Neuronal stem cell (in vitro differentiated cells): Measurements from ENCODE around the gene TYW1B.
"Not testable (repeated sequence)": the region's sequence is repeated elsewhere in the genome, so short reads cannot be mapped to it uniquely, and the experiment has no call there.

ENCODE experiments used
- DNase-seq: peaks from one replicate; pipeline ENCODE4 v3.0.0-alpha.2; 2013; ENCODE audit warnings: low spot score
- H2AFZ ChIP-seq: one replicate; pipeline ENCODE4 v1.6.1; 2013; ENCODE audit warnings: mild to moderate bottlenecking, low read length, inconsistent platforms
- H2AK5ac ChIP-seq: 2 replicates; pipeline ENCODE4 v1.6.1; 2013; ENCODE audit warnings: low read depth, mild to moderate bottlenecking, inconsistent platforms, low read length, moderate library complexity, mixed read lengths
- H2BK120ac ChIP-seq: 2 replicates; pipeline ENCODE4 v1.6.1; 2013; ENCODE audit warnings: low read depth, mild to moderate bottlenecking, inconsistent platforms, low read length, moderate library complexity, mixed read lengths
- H2BK12ac ChIP-seq: one replicate; pipeline ENCODE4 v1.6.1; 2013; ENCODE audit warnings: low read length, inconsistent platforms
- H2BK15ac ChIP-seq: 2 replicates; pipeline ENCODE4 v1.6.1; 2013; ENCODE audit warnings: mild to moderate bottlenecking, low read length, inconsistent platforms, mixed read lengths
- H2BK5ac ChIP-seq: one replicate; pipeline ENCODE4 v1.6.1; 2013; ENCODE audit warnings: inconsistent platforms, mild to moderate bottlenecking, low read length, moderate library complexity
- H3K14ac ChIP-seq: one replicate; pipeline ENCODE4 v1.6.1; 2013; ENCODE audit warnings: low read length, inconsistent platforms
- H3K18ac ChIP-seq: 2 replicates; pipeline ENCODE4 v1.6.1; 2013; ENCODE audit warnings: low read length, inconsistent platforms
- H3K23ac ChIP-seq: 2 replicates; pipeline ENCODE4 v1.6.1; 2013; ENCODE audit warnings: low read depth, mild to moderate bottlenecking, mixed read lengths, low read length, inconsistent platforms; ENCODE audit not compliant: poor library complexity
- H3K27ac ChIP-seq: replicated peaks from 3 replicates; pipeline ENCODE4 v1.5.1; 2013; ENCODE audit warnings: low read length, inconsistent platforms
- H3K27me3 ChIP-seq, 3 experiments: 2 replicates each; pipeline ENCODE4 v1.6.1; 2013; ENCODE audit warnings: low read length in 3 of 3, mild to moderate bottlenecking in 2 of 3, inconsistent platforms in 1 of 3, low read depth in 1 of 3, mixed read lengths in 1 of 3, moderate library complexity in 1 of 3; ENCODE audit not compliant: control insufficient read depth in 3 of 3, insufficient read depth in 3 of 3
- H3K36me3 ChIP-seq, 2 donors: replicated peaks in 1 of 2; 2 replicates each; pipeline ENCODE4 v1.6.1; 2013; ENCODE audit warnings: low read length in 2 of 2; ENCODE audit not compliant: control insufficient read depth in 2 of 2, insufficient read depth in 2 of 2
- H3K4ac ChIP-seq: 2 replicates; pipeline ENCODE4 v1.6.1; 2013; ENCODE audit warnings: inconsistent platforms, mild to moderate bottlenecking, low read length, moderate library complexity
- H3K4me1 ChIP-seq, 2 donors: 1 replicate in 1 of 2; 2 replicates in 1 of 2; pipeline ENCODE4 v1.6.1; 2013; ENCODE audit warnings: low read length in 2 of 2, low read depth in 1 of 2; ENCODE audit not compliant: control insufficient read depth in 2 of 2, insufficient read depth in 1 of 2
- H3K4me2 ChIP-seq: one replicate; pipeline ENCODE4 v1.6.1; 2013; ENCODE audit warnings: mild to moderate bottlenecking, low read length, inconsistent platforms; ENCODE audit not compliant: insufficient read depth, poor library complexity, severe bottlenecking
- H3K4me3 ChIP-seq, 2 donors: 2 replicates each; pipeline ENCODE4 v1.5.1; 2013; ENCODE audit warnings: low read length in 2 of 2, mild to moderate bottlenecking in 2 of 2, inconsistent platforms in 1 of 2, moderate library complexity in 1 of 2
- H3K79me1 ChIP-seq: one replicate; pipeline ENCODE4 v1.6.1; 2013; ENCODE audit warnings: low read depth, mild to moderate bottlenecking, inconsistent platforms, low read length, moderate library complexity
- H3K9ac ChIP-seq: one replicate; pipeline ENCODE4 v1.6.1; 2013; ENCODE audit warnings: mild to moderate bottlenecking, low read depth, low read length, inconsistent platforms; ENCODE audit not compliant: poor library complexity
- H3K9me3 ChIP-seq, 2 donors: replicated peaks in 1 of 2; 2 replicates each; pipeline versions ENCODE3 to v1.6.1; 2013; ENCODE audit warnings: low read length in 2 of 2, mild to moderate bottlenecking in 2 of 2, inconsistent platforms in 1 of 2, low read depth in 1 of 2, mixed read lengths in 1 of 2, moderate library complexity in 1 of 2; ENCODE audit not compliant: control insufficient read depth in 2 of 2, insufficient read depth in 1 of 2
- H4K8ac ChIP-seq: one replicate; pipeline ENCODE4 v1.6.1; 2013; ENCODE audit warnings: low read depth, mild to moderate bottlenecking, inconsistent platforms, low read length, moderate library complexity
- H4K91ac ChIP-seq: one replicate; pipeline ENCODE4 v1.6.1; 2013; ENCODE audit warnings: low read length, low read depth, mild to moderate bottlenecking, inconsistent platforms; ENCODE audit not compliant: poor library complexity
- WGBS, 2 donors: extraction: QIAGEN DNeasy Blood & Tissue Kit; methylation state at CpG; one replicate each; pipeline ENCODE4 v1.1.7; 2013; ENCODE audit warnings: missing lambda C conversion rate in 2 of 2, mixed read lengths in 1 of 2; ENCODE audit not compliant: insufficient read length in 2 of 2, insufficient replicate concordance in 1 of 2; ENCODE audit errors: extremely low coverage in 2 of 2; 5-methylcytosine and 5-hydroxymethylcytosine counted together

Gene TYW1B

GRCh38 chr7:72640740-72641139, 187.3 kb downstream of the TYW1B start:
- H3K36me3 ChIP-seq, H3K14ac ChIP-seq, DNase-seq, H2BK120ac ChIP-seq, H3K9me3 ChIP-seq, H3K4me3 ChIP-seq, H3K23ac ChIP-seq, H3K27me3 ChIP-seq, H2BK5ac ChIP-seq, H3K18ac ChIP-seq, H3K9ac ChIP-seq, H2BK12ac ChIP-seq, H3K4me2 ChIP-seq, H4K8ac ChIP-seq, H2AFZ ChIP-seq, H2AK5ac ChIP-seq, H4K91ac ChIP-seq, H3K27ac ChIP-seq, H3K4ac ChIP-seq, H2BK15ac ChIP-seq, H3K79me1 ChIP-seq, H3K4me1 ChIP-seq: not testable (repeated sequence)
- WGBS, 2 donors, result no CpG with 5 or more reads among the region's 2 CpGs

- not testable (repeated sequence) for H4K91ac ChIP-seq, H2BK15ac ChIP-seq, H3K23ac ChIP-seq, DNase-seq, H2BK5ac ChIP-seq, H2AFZ ChIP-seq, H3K36me3 ChIP-seq, H2BK12ac ChIP-seq, H2BK120ac ChIP-seq, H3K79me1 ChIP-seq, H3K9me3 ChIP-seq, H3K4me1 ChIP-seq, H3K14ac ChIP-seq, H4K8ac ChIP-seq, H3K27me3 ChIP-seq, H3K9ac ChIP-seq, H3K27ac ChIP-seq, H3K18ac ChIP-seq, H3K4ac ChIP-seq, H3K4me3 ChIP-seq, H2AK5ac ChIP-seq, H3K4me2 ChIP-seq
- no CpG with 5 or more reads among the region's 8 CpGs for WGBS, 2 donors
These were observed 192.6 kb downstream of the TYW1B start for GRCh38 chr7:72635273-72635908.

DNA sequence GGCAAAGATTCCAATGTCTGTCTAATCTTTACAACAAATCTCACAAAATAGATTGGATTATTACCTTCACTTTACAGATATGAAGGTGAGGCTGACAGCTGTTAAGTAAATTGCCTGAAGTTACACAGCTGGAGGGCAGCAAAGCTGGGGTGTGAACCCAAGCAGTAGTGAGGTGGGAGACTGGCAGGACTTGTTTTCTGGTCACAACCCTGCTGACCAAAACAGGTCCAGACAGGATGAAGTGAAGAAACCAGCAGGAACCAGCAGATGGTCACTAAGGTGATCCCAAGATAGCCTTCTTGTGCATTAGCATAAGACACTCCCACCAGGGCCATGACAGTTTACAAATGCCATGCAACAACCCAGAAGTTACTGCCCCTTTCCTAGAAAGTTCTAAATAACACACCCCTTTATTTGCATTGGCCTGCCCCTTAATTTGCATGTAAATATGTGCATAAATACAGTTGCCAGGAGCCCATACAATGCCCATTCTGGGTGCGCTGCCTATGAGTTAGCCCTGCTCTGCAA, 195.2 kb downstream of the TYW1B start:
- not testable (repeated sequence) for H4K8ac ChIP-seq, H3K14ac ChIP-seq, H3K27me3 ChIP-seq, H3K4me2 ChIP-seq, H3K9ac ChIP-seq, DNase-seq, H2BK5ac ChIP-seq, H2BK15ac ChIP-seq, H3K4me3 ChIP-seq, H3K9me3 ChIP-seq, H3K36me3 ChIP-seq, H3K18ac ChIP-seq, H2BK120ac ChIP-seq, H3K79me1 ChIP-seq, H3K27ac ChIP-seq, H2BK12ac ChIP-seq, H2AK5ac ChIP-seq, H3K4me1 ChIP-seq, H3K23ac ChIP-seq, H3K4ac ChIP-seq, H2AFZ ChIP-seq, H4K91ac ChIP-seq
- no CpG with 5 or more reads among the region's 1 CpG for WGBS, 2 donors

DNA sequence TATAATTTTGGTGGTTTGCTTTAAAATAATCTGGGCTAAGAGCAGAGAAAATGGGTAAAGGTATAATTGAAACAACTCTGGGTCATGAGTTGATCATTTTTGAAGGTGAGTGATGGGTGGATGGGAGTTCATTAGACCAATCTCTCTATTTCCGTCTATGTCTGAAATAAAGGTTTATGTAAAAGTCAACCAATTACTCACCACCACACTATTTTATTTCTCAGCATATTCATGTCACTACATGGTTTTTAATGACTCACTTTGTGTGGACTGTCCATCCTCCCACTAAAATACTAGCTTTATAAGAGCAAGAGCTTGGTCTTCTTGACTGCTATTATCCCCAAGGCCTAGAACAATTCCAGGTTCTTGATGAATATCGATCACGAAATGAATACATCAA, 199.6 kb downstream of the TYW1B start:
- WGBS, 2 donors, result no CpG with 5 or more reads among the region's 3 CpGs
- not testable (repeated sequence) for DNase-seq, H4K91ac ChIP-seq, H3K27ac ChIP-seq, H3K4me3 ChIP-seq, H3K9me3 ChIP-seq, H3K23ac ChIP-seq, H4K8ac ChIP-seq, H3K4me2 ChIP-seq, H2AFZ ChIP-seq, H3K18ac ChIP-seq, H2BK12ac ChIP-seq, H3K9ac ChIP-seq, H3K4me1 ChIP-seq, H2BK5ac ChIP-seq, H3K79me1 ChIP-seq, H3K14ac ChIP-seq, H2BK120ac ChIP-seq, H2AK5ac ChIP-seq, H3K4ac ChIP-seq, H3K36me3 ChIP-seq, H2BK15ac ChIP-seq, H3K27me3 ChIP-seq
